Adrenal gland (tissue), 5 donors: ENCODE data around the gene CDCA3.

Experiments used
- POLR2A ChIP-seq, 2 donors: fragments of 450-650 bp; IDR thresholded peaks; one replicate each; pipeline ENCODE4 v1.6.1; 2017; ENCODE audit warnings: antibody characterized with exemption in 2 of 2, mild to moderate bottlenecking in 2 of 2, moderate library complexity in 1 of 2
- TF ChIP-seq, protein P1 (sequence below), 6 experiments: fragments of 450-650 bp in 4 of 6; fragments of 200-600 bp in 2 of 6; sonication (generic) in 1 of 6; IDR thresholded peaks; 1 replicate in 5 of 6; 2 replicates in 1 of 6; pipeline versions ENCODE4 v1.5.1 to v1.8.0; 2016 to 2021; ENCODE audit warnings: antibody characterized with exemption in 6 of 6, mild to moderate bottlenecking in 2 of 6, moderate library complexity in 1 of 6
- donor health status: DM: no; HTN: no; CAD: no.

DNA sequence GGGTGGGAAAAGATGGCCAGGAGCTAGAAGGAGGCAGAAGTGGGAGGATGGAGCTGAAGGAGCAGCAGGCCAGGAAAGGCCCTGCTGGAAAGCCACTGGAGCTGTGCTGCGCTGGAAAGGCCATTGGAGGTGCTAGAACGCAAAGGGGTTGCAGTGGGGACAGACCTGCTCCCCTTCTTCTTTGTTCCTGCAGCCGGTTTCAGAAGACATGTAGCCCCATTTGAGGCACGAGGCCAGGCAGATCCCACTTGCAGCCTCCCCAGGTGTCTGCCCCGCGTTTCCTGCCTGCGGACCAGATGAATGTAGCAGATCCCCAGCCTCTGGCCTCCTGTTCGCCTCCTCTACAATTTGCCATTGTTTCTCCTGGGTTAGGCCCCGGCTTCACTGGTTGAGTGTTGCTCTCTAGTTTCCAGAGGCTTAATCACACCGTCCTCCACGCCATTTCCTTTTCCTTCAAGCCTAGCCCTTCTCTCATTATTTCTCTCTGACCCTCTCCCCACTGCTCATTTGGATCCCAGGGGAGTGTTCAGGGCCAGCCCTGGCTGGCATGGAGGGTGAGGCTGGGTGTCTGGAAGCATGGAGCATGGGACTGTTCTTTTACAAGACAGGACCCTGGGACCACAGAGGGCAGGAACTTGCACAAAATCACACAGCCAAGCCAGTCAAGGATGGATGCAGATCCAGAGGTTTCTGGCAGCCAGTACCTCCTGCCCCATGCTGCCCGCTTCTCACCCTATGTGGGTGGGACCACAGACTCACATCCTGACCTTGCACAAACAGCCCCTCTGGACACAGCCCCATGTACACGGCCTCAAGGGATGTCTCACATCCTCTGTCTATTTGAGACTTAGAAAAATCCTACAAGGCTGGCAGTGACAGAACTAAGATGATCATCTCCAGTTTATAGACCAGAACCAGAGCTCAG lies 31.7 kb downstream of the CDCA3 start:
- TF ChIP-seq, protein P1, sequence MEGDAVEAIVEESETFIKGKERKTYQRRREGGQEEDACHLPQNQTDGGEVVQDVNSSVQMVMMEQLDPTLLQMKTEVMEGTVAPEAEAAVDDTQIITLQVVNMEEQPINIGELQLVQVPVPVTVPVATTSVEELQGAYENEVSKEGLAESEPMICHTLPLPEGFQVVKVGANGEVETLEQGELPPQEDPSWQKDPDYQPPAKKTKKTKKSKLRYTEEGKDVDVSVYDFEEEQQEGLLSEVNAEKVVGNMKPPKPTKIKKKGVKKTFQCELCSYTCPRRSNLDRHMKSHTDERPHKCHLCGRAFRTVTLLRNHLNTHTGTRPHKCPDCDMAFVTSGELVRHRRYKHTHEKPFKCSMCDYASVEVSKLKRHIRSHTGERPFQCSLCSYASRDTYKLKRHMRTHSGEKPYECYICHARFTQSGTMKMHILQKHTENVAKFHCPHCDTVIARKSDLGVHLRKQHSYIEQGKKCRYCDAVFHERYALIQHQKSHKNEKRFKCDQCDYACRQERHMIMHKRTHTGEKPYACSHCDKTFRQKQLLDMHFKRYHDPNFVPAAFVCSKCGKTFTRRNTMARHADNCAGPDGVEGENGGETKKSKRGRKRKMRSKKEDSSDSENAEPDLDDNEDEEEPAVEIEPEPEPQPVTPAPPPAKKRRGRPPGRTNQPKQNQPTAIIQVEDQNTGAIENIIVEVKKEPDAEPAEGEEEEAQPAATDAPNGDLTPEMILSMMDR (IDR thresholded peaks at IDR 0.05): no peak
- no peak for TF ChIP-seq POLR2A (IDR thresholded peaks at IDR 0.05)
